NCI-H226 (cell line): ENCODE measurements around the gene NDUFB2.
"Not testable (repeated sequence)": the region's sequence is repeated elsewhere in the genome, so short reads cannot be mapped to it uniquely, and the experiment has no call there.

Source experiments
- DNase-seq: peaks from one replicate; pipeline ENCODE4 v3.0.0-alpha.2; 2015

The NDUFB2 gene

DNA sequence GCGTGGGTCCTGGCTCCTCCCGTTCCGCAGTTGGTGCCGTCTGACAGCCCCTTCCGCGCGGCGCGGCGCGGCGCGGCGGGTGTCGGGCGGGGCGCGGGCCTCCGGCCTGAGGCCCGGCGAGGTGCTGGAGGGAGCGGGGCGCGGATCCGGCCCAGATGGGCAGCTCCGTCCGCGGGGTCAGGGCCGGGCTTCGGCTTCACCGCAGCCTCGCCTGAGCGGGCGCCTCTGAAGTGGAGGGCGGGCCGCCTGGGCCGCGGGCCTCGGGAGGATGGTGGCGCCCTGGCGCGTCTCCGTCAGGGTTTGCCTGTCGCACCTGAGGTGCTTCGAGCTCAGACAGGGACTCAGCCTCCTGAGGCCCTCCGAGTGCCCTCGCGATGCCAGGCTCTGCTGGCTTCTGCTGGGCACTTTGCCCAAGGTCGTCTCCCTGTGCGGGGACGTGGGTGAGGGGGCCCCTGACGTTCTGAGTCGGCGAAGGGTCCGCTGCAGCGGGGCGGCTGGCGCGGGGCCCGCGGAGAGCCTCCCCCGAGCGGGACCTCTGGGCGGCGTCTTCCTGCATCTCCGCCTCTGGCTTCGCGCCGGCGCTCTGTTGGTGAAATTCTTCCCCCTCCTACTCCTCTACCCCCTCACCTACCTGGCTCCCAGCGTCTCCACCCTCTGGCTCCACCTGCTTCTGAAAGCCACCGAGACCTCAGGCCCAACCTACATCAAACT is 23.3 kb upstream of the NDUFB2 start:
- no peak for DNase-seq

DNA sequence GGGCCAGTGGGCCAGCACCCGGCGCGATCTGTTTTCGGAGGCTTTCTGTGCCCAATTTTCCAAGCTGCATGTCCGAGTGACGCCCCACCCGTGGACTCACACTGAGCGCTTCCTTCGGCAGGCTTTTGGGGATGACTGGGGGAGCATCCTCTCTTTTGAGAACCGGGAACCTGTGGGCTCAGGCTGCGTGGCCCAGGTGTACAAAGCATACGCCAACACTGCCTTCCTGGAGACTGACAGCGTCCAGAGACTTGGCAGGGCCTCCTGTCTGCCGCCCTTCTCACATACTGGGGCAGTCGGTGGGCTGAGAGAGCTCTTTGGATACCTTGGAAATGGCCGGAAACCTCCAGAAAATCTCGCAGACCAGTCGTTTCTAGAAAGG is 22.7 kb upstream of the NDUFB2 start:
- no peak for DNase-seq

DNA sequence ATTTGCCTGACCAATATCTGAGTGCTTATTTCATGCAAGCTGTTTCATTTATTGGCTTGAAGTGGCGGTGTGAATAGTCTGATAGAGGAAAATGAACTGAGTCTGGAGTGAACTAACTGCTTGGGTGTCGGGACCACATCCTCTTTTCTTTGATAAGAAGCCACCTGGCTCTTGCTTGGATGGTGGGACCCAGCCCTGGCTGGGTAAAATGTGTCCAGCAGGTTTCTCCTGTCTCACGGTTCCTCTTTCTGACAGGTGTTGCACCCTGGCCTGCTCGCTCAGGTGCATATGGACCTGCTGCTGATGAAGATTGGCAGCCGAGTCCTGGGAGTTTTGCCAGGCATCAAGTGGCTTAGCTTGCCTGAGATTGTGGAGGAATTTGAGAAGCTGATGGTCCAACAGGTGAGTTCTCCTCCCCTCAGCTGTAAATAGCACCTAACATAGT is 22.1 kb upstream of the NDUFB2 start:
- no peak for DNase-seq

DNA sequence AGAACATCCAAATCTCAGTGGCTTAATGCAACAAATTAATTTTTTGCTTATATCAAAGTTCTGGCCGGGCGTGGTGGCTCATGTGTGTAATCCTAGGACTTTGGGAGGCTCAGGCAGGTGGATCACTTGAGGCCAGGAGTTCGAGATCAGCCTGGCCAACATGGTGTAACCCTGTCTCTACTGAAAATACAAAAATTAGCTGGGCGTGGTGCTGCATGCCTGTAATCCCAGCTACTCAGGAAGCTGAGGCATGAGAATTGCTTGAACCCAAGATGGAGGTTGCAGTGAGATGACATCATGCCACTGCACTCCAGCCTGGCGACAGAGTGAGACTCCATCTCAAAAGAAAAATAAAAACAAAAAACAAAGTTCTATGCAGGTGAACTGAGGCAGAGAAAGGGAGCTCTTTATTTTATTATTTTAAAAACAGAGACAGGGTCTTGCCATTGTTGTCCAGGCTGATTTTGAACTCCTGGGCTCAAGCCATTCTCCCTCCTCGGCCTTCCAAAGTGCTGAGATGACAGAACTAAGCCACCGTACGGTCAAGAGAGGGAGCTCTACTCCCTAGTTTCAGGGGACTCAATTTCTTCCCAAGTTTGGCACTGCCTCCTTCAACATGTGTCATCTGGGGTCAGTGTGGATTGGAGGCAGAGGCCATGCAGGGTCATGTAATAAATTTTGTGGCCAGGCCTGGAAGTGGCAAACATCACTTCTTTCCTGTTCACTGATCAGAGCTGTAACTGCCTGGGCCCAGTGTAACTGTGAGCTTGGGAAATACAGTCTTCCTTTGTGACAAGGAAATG is 21.4 kb upstream of the NDUFB2 start:
- DNase-seq: no peak

DNA sequence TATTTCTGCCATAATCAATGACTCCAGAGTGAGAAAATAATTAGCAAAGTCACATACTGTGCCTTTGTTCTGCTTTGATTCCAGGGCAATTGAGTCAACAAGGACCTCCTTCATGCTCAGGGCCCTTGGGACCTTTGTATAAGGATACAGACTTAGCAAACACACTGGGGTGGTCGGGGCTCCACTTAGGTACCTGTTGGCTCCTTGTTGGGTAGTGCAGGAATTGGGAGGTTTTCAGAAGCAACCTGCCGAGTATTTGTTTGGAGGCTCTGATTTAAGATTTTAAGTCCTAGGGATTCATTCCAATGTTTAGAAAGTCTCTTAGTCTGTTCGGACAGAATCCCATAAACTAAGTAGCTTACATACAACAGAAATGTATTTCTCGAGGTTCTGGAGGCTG is 20.8 kb upstream of the NDUFB2 start:
- DNase-seq: no peak

DNA sequence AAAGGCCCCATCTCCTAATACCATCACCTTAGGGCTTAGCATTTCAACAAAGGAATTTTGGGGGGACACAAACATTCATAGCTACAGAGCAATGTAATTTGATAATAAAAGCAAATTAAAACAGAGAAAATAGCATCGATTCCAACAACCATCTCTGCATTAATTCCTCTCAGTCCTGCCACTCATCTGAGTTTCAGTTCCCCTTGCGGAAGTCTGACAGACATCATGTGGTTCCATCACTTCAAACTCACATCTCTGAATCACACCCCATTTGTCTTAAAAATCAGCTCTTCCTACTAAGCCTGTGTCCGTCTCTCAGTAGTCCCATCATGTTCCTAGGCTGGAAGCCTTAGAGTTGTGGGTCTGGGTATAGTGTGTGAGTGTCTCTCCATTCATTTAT is 20.2 kb upstream of the NDUFB2 start:
- DNase-seq: no peak

DNA sequence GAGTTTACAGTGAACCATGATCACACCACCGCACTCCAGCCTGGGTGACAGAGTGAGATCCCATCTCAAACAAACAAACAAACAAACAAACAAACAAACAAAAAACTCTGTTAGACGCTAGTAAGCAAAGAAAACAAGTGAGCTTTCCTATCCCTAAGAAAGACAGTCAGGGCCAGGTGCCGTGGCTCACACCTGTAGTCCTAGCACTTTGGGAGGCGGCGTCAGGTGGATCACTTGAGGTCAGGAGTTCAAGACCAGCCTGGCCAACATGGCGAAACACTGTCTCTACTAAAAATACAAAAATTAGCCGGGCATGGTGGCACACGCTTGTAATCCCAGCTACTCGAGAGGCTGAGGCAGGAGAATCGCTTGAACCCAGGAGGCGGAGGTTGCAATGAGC is 19.6 kb upstream of the NDUFB2 start:
- DNase-seq: not testable (repeated sequence)

DNA sequence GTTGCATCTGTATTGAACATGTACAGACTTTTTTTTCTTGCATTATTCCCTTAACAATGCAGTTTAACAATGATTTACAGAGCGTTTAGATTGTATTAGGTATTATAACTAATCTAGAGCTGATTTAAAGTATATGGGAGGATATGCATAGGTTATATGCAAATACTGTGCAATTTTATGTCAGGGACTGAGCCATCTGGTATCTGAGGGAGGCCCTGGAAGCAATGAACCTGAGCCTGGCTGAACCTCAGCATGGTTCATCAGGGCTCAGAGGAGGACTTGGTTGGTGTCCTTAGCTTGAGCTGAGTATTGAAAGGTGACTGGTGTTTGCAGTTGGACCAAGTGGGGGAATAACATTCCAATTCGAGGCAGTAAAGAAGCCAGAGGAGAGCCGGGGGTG is 19.0 kb upstream of the NDUFB2 start:
- DNase-seq: no peak

DNA sequence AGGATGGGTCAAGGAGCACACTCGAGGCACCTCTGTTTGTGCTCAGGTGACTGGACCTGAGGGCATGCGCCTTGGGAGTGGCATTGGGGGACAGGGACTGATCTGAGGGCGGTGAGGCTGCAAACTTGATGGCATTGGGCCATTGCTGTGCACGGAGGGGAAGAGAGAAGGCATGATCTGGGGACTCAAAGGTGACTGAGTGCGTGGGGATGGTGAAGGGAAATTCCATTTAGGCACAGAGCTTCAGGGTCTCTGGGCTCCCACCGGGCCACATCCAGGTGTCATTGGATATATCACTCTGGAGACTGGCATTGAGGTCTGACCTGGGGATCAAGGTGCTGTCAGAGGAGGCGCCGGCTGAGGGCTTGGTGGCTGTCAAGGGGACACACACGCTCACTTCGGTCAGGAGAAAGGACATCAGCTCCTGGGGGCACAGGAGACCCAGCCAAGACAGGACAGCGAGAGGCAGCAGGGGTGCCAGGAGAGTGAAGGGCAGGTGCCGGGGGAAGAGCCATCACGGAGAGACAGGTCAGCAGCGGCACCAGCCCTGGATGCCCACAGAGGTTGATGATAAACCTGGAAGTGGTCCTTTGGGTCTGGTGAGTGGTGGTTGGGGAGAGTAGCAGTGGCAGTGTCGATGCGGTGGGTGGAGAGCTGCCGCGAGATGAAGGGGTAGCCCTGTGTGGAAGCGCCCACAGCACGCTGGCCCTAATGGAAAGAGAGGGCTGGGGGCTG is 18.3 kb upstream of the NDUFB2 start:
- DNase-seq: no peak

DNA sequence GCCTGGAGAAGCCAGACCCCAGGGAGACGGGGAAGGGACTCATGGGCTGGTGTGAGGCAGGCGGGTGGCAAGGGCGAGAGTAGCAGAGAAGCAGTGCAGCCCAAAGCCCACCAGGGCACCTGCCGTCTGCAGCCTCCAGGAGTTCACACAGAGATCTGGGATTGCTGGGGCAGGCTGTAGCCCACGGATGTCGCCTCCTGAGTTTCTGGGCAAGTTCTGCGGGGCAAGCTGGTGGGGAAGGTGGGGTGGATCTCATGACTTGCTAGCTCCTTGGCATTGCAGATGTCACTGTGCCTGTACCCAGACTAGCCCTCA is 17.7 kb upstream of the NDUFB2 start:
- no peak for DNase-seq

DNA sequence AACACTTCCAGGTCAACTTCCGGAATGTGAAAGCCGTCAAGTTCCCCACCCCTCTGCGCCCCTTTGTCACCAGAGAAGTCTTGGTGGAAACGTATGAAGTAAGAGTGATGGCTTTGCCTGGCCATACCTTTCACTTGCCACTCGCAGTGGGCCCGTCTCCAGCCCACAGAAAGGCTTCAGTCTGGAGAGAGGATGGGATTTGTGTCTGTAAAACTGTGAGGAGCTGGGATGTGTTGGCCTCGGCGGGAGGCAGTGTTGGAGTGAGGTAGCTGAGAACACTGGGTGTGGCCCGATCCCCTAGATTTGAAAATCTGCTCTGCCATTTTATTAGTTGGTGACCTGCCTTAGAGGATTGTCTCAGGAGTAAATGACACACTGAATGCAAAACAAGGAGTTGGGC is 17.3 kb upstream of the NDUFB2 start:
- DNase-seq: no peak

DNA sequence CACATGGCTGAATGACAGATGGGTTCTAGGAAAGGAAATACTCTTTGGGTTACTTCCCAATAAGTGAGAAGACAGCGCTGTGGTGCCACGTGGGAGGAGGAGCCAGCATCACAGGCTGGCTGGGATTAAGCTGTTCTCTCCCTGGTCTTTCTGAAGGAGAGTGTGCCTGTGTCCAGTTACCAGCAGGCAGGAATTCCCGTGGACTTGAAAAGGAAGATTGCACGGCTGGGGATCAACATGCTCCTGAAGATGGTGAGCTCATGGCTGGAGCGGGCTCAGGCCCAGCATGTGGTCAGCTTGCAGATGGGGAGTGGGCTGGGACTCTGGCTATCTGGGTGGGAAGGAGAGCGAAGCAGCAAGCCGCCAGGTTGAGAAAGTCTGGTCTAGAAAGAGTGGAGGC is 15.6 kb upstream of the NDUFB2 start:
- DNase-seq: no peak

DNA sequence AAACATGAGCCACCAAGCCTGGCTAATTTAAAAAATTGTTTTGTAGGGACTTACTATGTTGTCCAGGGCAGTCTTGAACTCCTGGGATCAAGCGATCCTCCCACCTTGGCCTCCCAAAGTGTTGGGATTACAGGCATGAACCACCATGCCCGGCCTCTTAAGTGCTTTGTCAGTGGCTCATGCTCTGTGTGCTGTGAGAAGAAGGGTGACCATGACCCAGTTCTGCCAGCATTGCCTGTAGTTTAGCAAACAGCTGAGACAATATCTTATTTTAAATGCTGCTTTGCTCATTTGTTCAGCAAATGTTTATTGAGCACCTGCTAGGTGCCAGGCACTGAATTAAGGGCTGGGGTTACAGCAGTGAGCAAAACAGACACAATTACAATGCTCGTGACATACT is 14.7 kb upstream of the NDUFB2 start:
- DNase-seq: no peak

DNA sequence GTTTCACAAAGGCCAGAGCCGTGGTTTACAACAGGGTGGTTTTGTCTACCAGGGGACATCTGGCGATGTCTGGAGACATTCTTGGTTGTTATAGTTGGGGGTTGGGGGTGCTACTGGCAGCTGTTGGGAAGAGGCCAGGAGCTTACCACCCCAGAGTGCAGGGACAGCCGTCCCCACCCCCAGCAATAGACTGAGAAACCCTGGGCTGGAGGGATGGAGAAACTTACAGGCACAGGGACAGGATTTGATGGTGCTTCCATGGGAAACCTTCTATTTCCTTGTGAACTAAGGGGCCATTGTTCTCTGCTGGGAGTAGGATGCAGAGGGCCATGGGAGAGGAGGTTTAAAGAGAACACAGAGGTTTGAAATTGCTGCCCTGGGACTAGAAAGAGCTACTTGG is 12.9 kb upstream of the NDUFB2 start:
- no peak for DNase-seq

DNA sequence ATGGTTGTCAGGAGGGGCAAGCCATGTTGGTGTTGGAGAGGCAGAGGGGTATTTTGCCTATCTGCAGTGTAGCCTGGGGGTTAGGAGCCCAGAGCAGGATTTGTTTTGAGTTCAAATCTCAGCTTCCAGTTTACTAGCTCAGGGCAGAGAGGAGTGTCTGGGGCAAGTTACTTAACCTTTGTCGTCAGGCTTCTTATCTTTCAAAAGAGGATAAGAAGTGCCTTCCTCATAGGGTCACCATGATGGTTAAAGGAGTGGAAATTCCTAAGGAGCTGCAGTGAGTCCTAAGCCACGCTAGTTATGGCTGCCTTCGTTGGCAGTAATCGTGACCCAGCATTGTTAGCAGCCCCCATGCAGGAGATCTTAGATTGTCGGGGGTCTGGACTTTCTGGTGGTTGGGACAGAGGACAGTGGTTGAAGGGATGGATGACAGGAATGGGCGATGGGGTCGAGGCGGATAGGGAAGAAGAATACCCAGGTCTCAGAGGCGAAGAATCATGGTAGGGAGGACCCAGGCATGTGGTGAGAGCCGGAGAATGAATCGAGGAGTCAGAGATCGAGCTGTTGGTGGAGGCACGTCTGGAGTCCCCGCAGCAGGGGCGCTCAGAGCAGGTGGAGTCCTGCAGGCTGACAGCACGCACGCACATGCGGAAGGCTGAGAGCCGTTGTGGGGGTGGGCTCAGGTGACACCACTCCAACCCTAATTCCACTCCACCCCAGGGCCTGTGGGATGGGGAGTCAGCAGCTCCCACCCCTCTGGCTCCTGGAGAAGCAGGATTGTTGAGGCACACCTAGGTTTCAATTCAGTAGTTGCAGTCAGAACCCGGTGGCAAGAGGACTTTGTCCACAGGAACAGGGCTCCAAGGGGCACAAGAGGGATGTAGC is 12.2 kb upstream of the NDUFB2 start:
- DNase-seq: no peak

DNA sequence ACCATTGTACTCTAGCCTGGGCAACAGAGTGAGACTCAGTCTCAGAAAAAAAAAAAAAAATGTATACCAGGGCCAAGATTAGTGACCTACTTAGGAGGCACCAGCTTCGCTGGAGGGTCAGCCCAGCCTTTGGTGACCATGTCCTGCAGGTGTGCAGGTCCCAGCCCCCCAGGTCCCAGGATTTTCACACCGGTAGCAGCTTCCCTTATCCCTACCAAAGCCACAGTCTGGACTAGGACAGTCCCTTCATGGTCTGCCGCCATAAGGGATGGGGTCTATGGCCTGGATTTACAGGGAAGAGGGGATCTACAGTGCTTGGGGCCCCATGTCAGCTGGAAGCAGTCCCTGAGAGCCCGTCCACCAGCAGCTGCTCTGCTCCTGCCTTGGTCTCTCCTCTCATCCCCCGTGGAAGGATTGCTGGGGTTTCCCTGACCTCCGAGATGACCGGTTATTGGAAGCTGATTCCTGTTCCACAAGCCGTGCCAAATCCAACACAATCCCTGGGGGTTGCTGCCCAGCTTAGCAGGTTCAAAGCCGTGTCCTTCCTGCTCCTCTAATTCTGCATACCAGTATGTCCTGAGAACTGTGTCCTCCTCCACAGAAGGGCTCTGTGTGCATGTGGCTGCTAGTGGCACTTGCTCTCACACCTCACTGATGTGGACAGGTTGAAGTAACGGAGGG is 11.0 kb upstream of the NDUFB2 start:
- DNase-seq: no peak

DNA sequence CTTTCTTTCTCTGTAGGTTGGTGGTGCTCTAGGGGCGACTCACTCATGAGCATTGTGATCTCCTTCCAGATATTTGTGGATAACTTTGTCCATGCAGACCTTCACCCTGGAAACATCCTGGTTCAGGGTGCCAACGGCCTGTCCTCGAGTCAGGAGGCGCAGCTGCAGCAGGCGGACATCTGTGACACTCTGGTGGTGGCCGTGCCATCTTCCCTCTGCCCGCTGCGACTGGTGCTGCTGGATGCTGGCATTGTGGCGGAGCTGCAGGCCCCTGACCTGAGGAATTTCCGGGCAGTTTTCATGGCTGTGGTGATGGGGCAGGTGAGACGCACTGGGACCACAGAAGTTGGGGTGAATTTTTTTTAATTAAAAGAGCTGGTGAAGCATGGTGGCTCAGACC is 9.6 kb upstream of the NDUFB2 start:
- DNase-seq: no peak

DNA sequence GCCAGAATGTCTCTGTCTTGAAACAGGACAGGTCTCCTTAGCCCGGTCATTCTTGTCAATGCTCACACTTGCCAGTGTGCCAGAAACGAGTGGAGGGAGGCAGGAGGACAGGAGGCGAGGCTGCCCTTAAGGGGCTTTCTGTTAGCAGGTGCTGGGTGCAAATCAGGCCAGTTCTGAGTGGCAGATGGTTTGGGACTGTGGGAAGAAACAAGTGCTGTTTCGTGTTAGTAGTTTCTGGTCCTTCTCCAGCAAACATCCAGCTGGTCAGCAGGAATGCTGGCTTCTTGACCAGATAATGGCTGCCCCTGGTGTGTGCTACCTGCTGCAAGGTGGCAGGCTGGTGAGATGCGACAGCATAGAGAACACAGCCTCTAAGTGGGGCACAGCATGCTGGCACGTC is 8.2 kb upstream of the NDUFB2 start:
- no peak for DNase-seq

DNA sequence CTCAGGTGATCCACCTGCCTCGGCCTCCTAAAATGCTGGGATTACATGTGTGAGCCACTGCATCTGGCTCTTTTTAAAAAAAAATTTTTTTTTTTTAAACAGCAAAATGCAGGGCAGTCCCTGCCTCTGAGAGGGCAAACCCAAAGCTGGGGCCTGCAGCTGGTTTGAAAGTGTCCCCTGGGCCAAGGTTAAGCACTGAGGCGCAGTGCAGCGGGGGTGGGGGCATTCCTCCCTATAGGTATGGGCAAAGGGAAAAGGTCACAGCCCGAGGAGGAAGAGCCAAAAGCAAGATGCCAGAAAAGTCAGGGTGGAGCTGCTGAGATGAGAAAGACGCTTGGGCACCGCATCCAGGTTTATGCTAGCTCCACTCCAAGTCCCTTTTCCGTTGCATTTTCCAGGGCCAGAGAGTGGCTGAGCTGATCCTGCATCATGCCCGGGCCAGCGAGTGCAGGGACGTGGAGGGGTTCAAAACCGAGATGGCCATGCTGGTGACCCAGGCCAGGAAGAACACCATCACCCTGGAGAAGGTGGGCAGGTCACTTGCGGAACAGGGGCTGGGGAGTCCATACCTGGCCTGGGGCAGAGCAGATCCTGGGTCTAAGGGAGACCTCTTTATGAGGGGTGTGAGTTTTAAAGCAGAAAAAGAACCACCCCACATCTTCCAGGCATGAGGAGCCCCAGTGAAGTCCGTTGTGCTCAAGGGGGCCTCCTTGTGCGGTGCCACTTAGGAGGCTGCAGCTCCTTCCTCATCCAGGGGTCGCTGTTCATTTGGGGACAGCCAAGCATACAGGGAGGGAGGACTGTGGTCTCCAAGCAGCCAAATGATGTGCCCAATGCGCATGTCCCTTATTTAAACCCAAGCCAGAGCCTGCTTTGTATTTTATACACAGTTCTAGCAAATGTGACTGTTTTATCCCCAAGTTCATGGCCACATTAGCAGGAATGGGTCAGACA is 7.0 kb upstream of the NDUFB2 start:
- no peak for DNase-seq

DNA sequence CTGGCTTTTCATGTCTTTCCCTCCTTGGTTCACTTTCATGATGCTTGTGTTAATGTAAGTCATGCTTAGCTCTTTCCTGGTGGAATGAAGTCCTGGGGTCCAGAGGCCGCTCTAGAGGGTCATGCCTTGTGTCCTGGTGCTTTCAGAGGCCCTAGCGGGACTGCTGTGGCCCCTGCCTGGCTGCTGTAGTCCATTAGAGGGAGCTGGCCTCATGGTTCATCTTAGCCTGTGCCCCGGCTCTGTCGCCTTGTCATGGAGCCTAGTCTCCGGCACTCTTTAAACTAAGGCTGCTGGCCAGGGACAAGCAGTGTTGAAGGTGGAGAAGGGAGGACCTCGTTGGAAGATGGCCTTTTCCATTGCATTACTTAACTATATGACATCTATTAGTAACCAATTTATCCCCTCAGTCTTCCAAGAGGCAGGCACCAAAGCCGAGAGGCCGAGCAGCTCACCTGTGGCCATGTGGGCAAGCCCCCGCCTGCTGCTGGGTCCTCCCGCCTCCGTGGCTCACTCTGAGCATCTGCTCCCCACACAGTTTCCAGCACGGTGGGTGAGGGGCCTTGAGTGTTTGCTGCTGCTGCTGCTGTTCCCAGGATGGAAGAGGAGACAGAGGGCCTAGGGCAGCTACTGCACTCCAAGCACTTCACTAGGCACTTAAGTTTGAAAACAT is 5.0 kb upstream of the NDUFB2 start:
- no peak for DNase-seq

DNA sequence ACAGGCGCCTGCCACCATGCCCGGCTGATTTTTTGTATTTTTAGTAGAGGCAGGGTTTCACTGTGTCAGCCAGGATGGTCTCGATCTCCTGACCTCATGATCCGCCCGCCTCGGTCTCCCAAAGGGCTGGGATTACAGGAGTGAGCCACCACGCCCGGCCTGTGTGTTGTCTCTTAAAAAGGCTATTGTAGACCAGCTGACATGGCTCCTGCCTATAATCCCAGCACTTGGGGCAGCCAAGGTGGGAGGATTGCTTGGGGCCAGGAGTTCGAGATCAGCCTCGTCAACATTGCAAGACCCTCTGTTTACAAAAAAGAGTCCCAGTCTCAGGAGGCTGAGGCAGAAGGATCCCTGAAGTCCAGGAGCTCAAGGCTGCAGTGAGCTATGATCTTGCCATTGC is 2.7 kb upstream of the NDUFB2 start:
- not testable (repeated sequence) for DNase-seq
